Measurements from ENCODE around the gene P4HA2.
A peak's percentile ranks its signal among the peaks of the same experiment; 100 is the strongest.

Gene P4HA2

GRCh38 chr5:132251220-132251725, 23.6 kb upstream of the P4HA2 start:
- no peaks in the 10 kb centered on the region for H3K4me1 ChIP-seq (ENCODE audit: control insufficient read depth, low read depth, low read length)
- no peak overlapping the region for H3K18ac ChIP-seq (ENCODE audit: low read length)
- H3K23ac ChIP-seq (ENCODE audit: low read length): no peak overlapping the region
- no peaks in the 10 kb centered on the region for H3K79me1 ChIP-seq (ENCODE audit: low read length)
- WGBS (ENCODE audit: extremely low coverage, insufficient coverage, low lambda C conversion rate): no CpG with 5 or more reads among the region's 10 CpGs
- H3K79me2 ChIP-seq (ENCODE audit: control insufficient read depth, insufficient read depth, low read length): no peaks in the 10 kb centered on the region
- H2BK15ac ChIP-seq (replicated peaks; ENCODE audit: low read depth): no peak overlapping the region
- no peak for DNase-seq
- no peak overlapping the region for H3K27ac ChIP-seq (ENCODE audit: low read depth, low read length)
- H4K5ac ChIP-seq (ENCODE audit: low read length): no peak overlapping the region
- no peak overlapping the region for H2AK5ac ChIP-seq (ENCODE audit: low read length)
- H3K4ac ChIP-seq (ENCODE audit: low read depth, low read length): no peak overlapping the region
- H3K4me3 ChIP-seq (ENCODE audit: low read length): no peak overlapping the region
- H3K9ac ChIP-seq (ENCODE audit: low read length): no peak overlapping the region
- H4K8ac ChIP-seq (ENCODE audit: low read depth, low read length): no peak overlapping the region
- H3K27me3 ChIP-seq (ENCODE audit: insufficient read depth, low read length, poor library complexity): no peaks in the 10 kb centered on the region
- no peaks in the 10 kb centered on the region for H3K36me3 ChIP-seq (ENCODE audit: control insufficient read depth, insufficient read depth, low read length)
- H3K4me2 ChIP-seq (ENCODE audit: low read length): no peak overlapping the region
- H3K56ac ChIP-seq (ENCODE audit: low read length): peak overlapping the region; percentile 25
- no peak overlapping the region for H2BK5ac ChIP-seq (ENCODE audit: low read length)
- no peak overlapping the region for H2BK120ac ChIP-seq (ENCODE audit: low read depth, low read length)

GRCh38 chr5:132250547-132250946, 22.9 kb upstream of the P4HA2 start:
- WGBS (ENCODE audit: extremely low coverage, insufficient coverage, low lambda C conversion rate): no CpG with 5 or more reads among the region's 2 CpGs
- H3K23ac ChIP-seq (ENCODE audit: low read length): no peak overlapping the region
- no peak overlapping the region for H4K5ac ChIP-seq (ENCODE audit: low read length)
- H3K4me2 ChIP-seq (ENCODE audit: low read length): no peak overlapping the region
- no peak overlapping the region for H2BK15ac ChIP-seq (replicated peaks; ENCODE audit: low read depth)
- H3K4me1 ChIP-seq (ENCODE audit: control insufficient read depth, low read depth, low read length): no peaks in the 10 kb centered on the region
- no peaks in the 10 kb centered on the region for H3K36me3 ChIP-seq (ENCODE audit: control insufficient read depth, insufficient read depth, low read length)
- no peak overlapping the region for H2BK5ac ChIP-seq (ENCODE audit: low read length)
- H3K79me1 ChIP-seq (ENCODE audit: low read length): no peaks in the 10 kb centered on the region
- no peaks in the 10 kb centered on the region for H3K79me2 ChIP-seq (ENCODE audit: control insufficient read depth, insufficient read depth, low read length)
- H2BK120ac ChIP-seq (ENCODE audit: low read depth, low read length): no peak overlapping the region
- H3K4me3 ChIP-seq (ENCODE audit: low read length): no peak overlapping the region
- no peak overlapping the region for H3K4ac ChIP-seq (ENCODE audit: low read depth, low read length)
- H3K56ac ChIP-seq (ENCODE audit: low read length): no peak overlapping the region
- no peak overlapping the region for H3K27ac ChIP-seq (ENCODE audit: low read depth, low read length)
- no peak overlapping the region for H2AK5ac ChIP-seq (ENCODE audit: low read length)
- no peak overlapping the region for H4K8ac ChIP-seq (ENCODE audit: low read depth, low read length)
- no peak overlapping the region for H3K18ac ChIP-seq (ENCODE audit: low read length)
- no peak overlapping the region for H3K9ac ChIP-seq (ENCODE audit: low read length)
- no peak for DNase-seq
- no peaks in the 10 kb centered on the region for H3K27me3 ChIP-seq (ENCODE audit: insufficient read depth, low read length, poor library complexity)

- no peak overlapping the region for H3K23ac ChIP-seq (ENCODE audit: low read length)
- DNase-seq: no peak
- no peak overlapping the region for H3K9ac ChIP-seq (ENCODE audit: low read length)
- H3K4me1 ChIP-seq (ENCODE audit: control insufficient read depth, low read depth, low read length): no peaks in the 10 kb centered on the region
- no peak overlapping the region for H2AK5ac ChIP-seq (ENCODE audit: low read length)
- H3K36me3 ChIP-seq (ENCODE audit: control insufficient read depth, insufficient read depth, low read length): no peaks in the 10 kb centered on the region
- H3K4ac ChIP-seq (ENCODE audit: low read depth, low read length): no peak overlapping the region
- no peak overlapping the region for H2BK15ac ChIP-seq (replicated peaks; ENCODE audit: low read depth)
- H3K56ac ChIP-seq (ENCODE audit: low read length): no peak overlapping the region
- no peak overlapping the region for H3K4me2 ChIP-seq (ENCODE audit: low read length)
- no peaks in the 10 kb centered on the region for H3K27me3 ChIP-seq (ENCODE audit: insufficient read depth, low read length, poor library complexity)
- no peak overlapping the region for H3K4me3 ChIP-seq (ENCODE audit: low read length)
- no peak overlapping the region for H4K8ac ChIP-seq (ENCODE audit: low read depth, low read length)
- no peaks in the 10 kb centered on the region for H3K79me2 ChIP-seq (ENCODE audit: control insufficient read depth, insufficient read depth, low read length)
- H3K18ac ChIP-seq (ENCODE audit: low read length): no peak overlapping the region
- no peak overlapping the region for H2BK120ac ChIP-seq (ENCODE audit: low read depth, low read length)
- no peak overlapping the region for H3K27ac ChIP-seq (ENCODE audit: low read depth, low read length)
- H2BK5ac ChIP-seq (ENCODE audit: low read length): no peak overlapping the region
- no peaks in the 10 kb centered on the region for H3K79me1 ChIP-seq (ENCODE audit: low read length)
- H4K5ac ChIP-seq (ENCODE audit: low read length): no peak overlapping the region
These were observed 19.2 kb upstream of the P4HA2 start for GRCh38 chr5:132246806-132247205.

- no peak overlapping the region for H4K5ac ChIP-seq (ENCODE audit: low read length)
- DNase-seq: no peak
- no peak overlapping the region for H3K4ac ChIP-seq (ENCODE audit: low read depth, low read length)
- H3K79me1 ChIP-seq (ENCODE audit: low read length): no peaks in the 10 kb centered on the region
- H2BK5ac ChIP-seq (ENCODE audit: low read length): no peak overlapping the region
- H3K9ac ChIP-seq (ENCODE audit: low read length): no peak overlapping the region
- no peak overlapping the region for H3K23ac ChIP-seq (ENCODE audit: low read length)
- no peak overlapping the region for H2AK5ac ChIP-seq (ENCODE audit: low read length)
- H3K36me3 ChIP-seq (ENCODE audit: control insufficient read depth, insufficient read depth, low read length): no peaks in the 10 kb centered on the region
- H3K79me2 ChIP-seq (ENCODE audit: control insufficient read depth, insufficient read depth, low read length): no peaks in the 10 kb centered on the region
- H3K27ac ChIP-seq (ENCODE audit: low read depth, low read length): no peak overlapping the region
- H3K18ac ChIP-seq (ENCODE audit: low read length): no peak overlapping the region
- H4K8ac ChIP-seq (ENCODE audit: low read depth, low read length): no peak overlapping the region
- H3K4me1 ChIP-seq (ENCODE audit: control insufficient read depth, low read depth, low read length): no peaks in the 10 kb centered on the region
- H2BK120ac ChIP-seq (ENCODE audit: low read depth, low read length): no peak overlapping the region
- no peak overlapping the region for H3K4me2 ChIP-seq (ENCODE audit: low read length)
- H3K27me3 ChIP-seq (ENCODE audit: insufficient read depth, low read length, poor library complexity): no peaks in the 10 kb centered on the region
- WGBS (ENCODE audit: extremely low coverage, insufficient coverage, low lambda C conversion rate): no CpG with 5 or more reads among the region's 1 CpG
- H3K56ac ChIP-seq (ENCODE audit: low read length): no peak overlapping the region
- H2BK15ac ChIP-seq (replicated peaks; ENCODE audit: low read depth): no peak overlapping the region
- H3K4me3 ChIP-seq (ENCODE audit: low read length): no peak overlapping the region
These were observed 17.9 kb upstream of the P4HA2 start for GRCh38 chr5:132245593-132245992.

- Histone ChIP-seq H3K79me1 (ENCODE audit: low read length) (no peaks in the 10 kb centered on the region), H3K79me2 (ENCODE audit: control insufficient read depth, insufficient read depth, low read length) (no peaks in the 10 kb centered on the region), H2BK120ac (ENCODE audit: low read depth, low read length) (no peak overlapping the region), H3K36me3 (ENCODE audit: control insufficient read depth, insufficient read depth, low read length) (no peaks in the 10 kb centered on the region), H4K5ac (ENCODE audit: low read length) (no peak overlapping the region), H3K4me3 (ENCODE audit: low read length) (no peak overlapping the region), H3K23ac (ENCODE audit: low read length) (no peak overlapping the region), H3K4me1 (ENCODE audit: control insufficient read depth, low read depth, low read length) (no peaks in the 10 kb centered on the region), H2AK5ac (ENCODE audit: low read length) (no peak overlapping the region), H3K56ac (ENCODE audit: low read length) (no peak overlapping the region), H2BK15ac (replicated peaks; ENCODE audit: low read depth) (no peak overlapping the region), H3K9ac (ENCODE audit: low read length) (no peak overlapping the region), H4K8ac (ENCODE audit: low read depth, low read length) (no peak overlapping the region), H2BK5ac (ENCODE audit: low read length) (no peak overlapping the region), H3K27me3 (ENCODE audit: insufficient read depth, low read length, poor library complexity) (no peaks in the 10 kb centered on the region), H3K27ac (ENCODE audit: low read depth, low read length) (no peak overlapping the region), H3K4me2 (ENCODE audit: low read length) (no peak overlapping the region), H3K4ac (ENCODE audit: low read depth, low read length) (no peak overlapping the region), H3K18ac (ENCODE audit: low read length) (no peak overlapping the region)
- no CpG with 5 or more reads among the region's 3 CpGs for WGBS (ENCODE audit: extremely low coverage, insufficient coverage, low lambda C conversion rate)
- no peak for DNase-seq
These were observed 15.8 kb upstream of the P4HA2 start for GRCh38 chr5:132243366-132243977.

GRCh38 chr5:132239776-132240175, 12.1 kb upstream of the P4HA2 start:
- Histone ChIP-seq H2BK5ac (ENCODE audit: low read length) (no peak overlapping the region), H3K9ac (ENCODE audit: low read length) (no peak overlapping the region), H3K36me3 (ENCODE audit: control insufficient read depth, insufficient read depth, low read length) (no peaks in the 10 kb centered on the region), H3K27ac (ENCODE audit: low read depth, low read length) (no peak overlapping the region), H3K56ac (ENCODE audit: low read length) (no peak overlapping the region), H3K79me1 (ENCODE audit: low read length) (no peaks in the 10 kb centered on the region), H3K4ac (ENCODE audit: low read depth, low read length) (no peak overlapping the region), H3K18ac (ENCODE audit: low read length) (no peak overlapping the region), H2AK5ac (ENCODE audit: low read length) (no peak overlapping the region), H3K4me3 (ENCODE audit: low read length) (no peak overlapping the region), H3K4me1 (ENCODE audit: control insufficient read depth, low read depth, low read length) (no peaks in the 10 kb centered on the region), H3K27me3 (ENCODE audit: insufficient read depth, low read length, poor library complexity) (no peaks in the 10 kb centered on the region), H4K8ac (ENCODE audit: low read depth, low read length) (no peak overlapping the region), H2BK15ac (replicated peaks; ENCODE audit: low read depth) (no peak overlapping the region), H2BK120ac (ENCODE audit: low read depth, low read length) (no peak overlapping the region), H4K5ac (ENCODE audit: low read length) (no peak overlapping the region), H3K4me2 (ENCODE audit: low read length) (no peak overlapping the region), H3K23ac (ENCODE audit: low read length) (no peak overlapping the region), H3K79me2 (ENCODE audit: control insufficient read depth, insufficient read depth, low read length) (no peaks in the 10 kb centered on the region)
- no peak for DNase-seq

Data from mesendoderm (in vitro differentiated cells).